PC-9 (cell line): ENCODE results near the gene TSPOAP1. TPM values are rescaled to one million over a fixed set of nuclear protein-coding genes. Genes with fewer than 3 reads are reported as not detected.

Experiments
- BruUV-seq: library from RNA; stranded (reverse); fragments of 400-500 nt; replicated peaks from 2 replicates; lab custom pipeline; 2021; lab: Mats Ljungman, UMichigan
- CTCF ChIA-PET: fragments of 300-600 bp; sonication (Branson Sonifier 250); formaldehyde crosslinking; loops from one replicate; lab custom pipeline; 2022; ENCODE audit warnings: antibody characterized with exemption; lab: Charles Lee
- POLR2A ChIA-PET: fragments of 300-600 bp; sonication (Branson Sonifier 250); formaldehyde crosslinking; loops from one replicate; lab custom pipeline; 2022; ENCODE audit warnings: antibody characterized with exemption; ENCODE audit not compliant: unreplicated experiment; lab: Charles Lee
- DNase-seq, 2 experiments: peaks; one replicate each; pipeline versions ENCODE4 v3.0.0 to v3.0.0-alpha.2; 2015 to 2022; ENCODE audit warnings: mixed read lengths in 1 of 2
- H2AFZ ChIP-seq: fragments of 200-600 bp; sonication (generic); 2 replicates; pipeline ENCODE4 v1.8.1; 2017; ENCODE audit warnings: antibody characterized with exemption
- H3F3A ChIP-seq: fragments of 200-600 bp; sonication (generic); 2 replicates; pipeline ENCODE4 v1.8.1; 2017; ENCODE audit warnings: antibody characterized with exemption, mild to moderate bottlenecking, low read depth; ENCODE audit not compliant: insufficient read depth
- H3K27ac ChIP-seq: fragments of 200-600 bp; sonication (generic); 2 replicates; pipeline ENCODE4 v1.6.1; 2016; ENCODE audit warnings: mixed run types
- H3K27me3 ChIP-seq: fragments of 200-600 bp; sonication (generic); 2 replicates; pipeline ENCODE4 v1.6.1; 2016; ENCODE audit warnings: low read depth, mixed run types; ENCODE audit not compliant: insufficient read depth
- H3K36me3 ChIP-seq: fragments of 200-600 bp; sonication (generic); 2 replicates; pipeline ENCODE4 v1.6.1; 2016; ENCODE audit warnings: low read depth, mixed run types
- H3K4me1 ChIP-seq: fragments of 200-600 bp; sonication (generic); replicated peaks from 2 replicates; pipeline ENCODE4 v1.6.1; 2016; ENCODE audit warnings: mixed run types; ENCODE audit not compliant: insufficient read depth
- H3K4me2 ChIP-seq: fragments of 200-600 bp; sonication (generic); 2 replicates; pipeline ENCODE4 v1.6.1; 2017; ENCODE audit warnings: mixed run types
- H3K4me3 ChIP-seq: fragments of 200-600 bp; sonication (generic); 2 replicates; pipeline ENCODE4 v1.6.1; 2016; ENCODE audit warnings: mixed run types
- H3K79me2 ChIP-seq: fragments of 200-600 bp; sonication (generic); 2 replicates; pipeline ENCODE4 v1.6.1; 2017; ENCODE audit warnings: low read depth, mixed run types
- H3K9me2 ChIP-seq: fragments of 200-600 bp; sonication (generic); 2 replicates; pipeline ENCODE4 v1.8.1; 2017; ENCODE audit warnings: mild to moderate bottlenecking; ENCODE audit not compliant: insufficient read depth
- H3K9me3 ChIP-seq: fragments of 200-600 bp; sonication (generic); 2 replicates; pipeline ENCODE4 v1.8.1; 2016; ENCODE audit warnings: low read depth; ENCODE audit not compliant: insufficient read depth
- H4K20me1 ChIP-seq: fragments of 200-600 bp; sonication (generic); 2 replicates; pipeline ENCODE4 v1.8.1; 2017; ENCODE audit not compliant: insufficient read depth
- CTCF ChIP-seq: fragments of 200-600 bp; sonication (generic); conservative IDR thresholded peaks from 2 replicates; pipeline ENCODE4 v1.6.1; 2017; ENCODE audit warnings: mixed run types, antibody characterized with exemption, mild to moderate bottlenecking, moderate library complexity
- EZH2 ChIP-seq: fragments of 200-600 bp; sonication (generic); IDR thresholded peaks from 2 replicates; pipeline ENCODE4 v1.8.0; 2017; ENCODE audit warnings: antibody characterized with exemption, low read depth
- intact Hi-C: fragments of 100-400 bp; cut with micrococcal nuclease; formaldehyde crosslinking; loops from one replicate; pipeline ENCODE4 v1.10.0; 2022; ENCODE audit not compliant: unreplicated experiment
- total RNA-seq: library from RNA; stranded (reverse); gene quantifications from 2 replicates; pipeline ENCODE4 v1.2.3, GENCODE V29; 2021

The TSPOAP1 gene
- total RNA-seq, 1 experiment from 2014 or later, result 0.15 TPM

DNA sequence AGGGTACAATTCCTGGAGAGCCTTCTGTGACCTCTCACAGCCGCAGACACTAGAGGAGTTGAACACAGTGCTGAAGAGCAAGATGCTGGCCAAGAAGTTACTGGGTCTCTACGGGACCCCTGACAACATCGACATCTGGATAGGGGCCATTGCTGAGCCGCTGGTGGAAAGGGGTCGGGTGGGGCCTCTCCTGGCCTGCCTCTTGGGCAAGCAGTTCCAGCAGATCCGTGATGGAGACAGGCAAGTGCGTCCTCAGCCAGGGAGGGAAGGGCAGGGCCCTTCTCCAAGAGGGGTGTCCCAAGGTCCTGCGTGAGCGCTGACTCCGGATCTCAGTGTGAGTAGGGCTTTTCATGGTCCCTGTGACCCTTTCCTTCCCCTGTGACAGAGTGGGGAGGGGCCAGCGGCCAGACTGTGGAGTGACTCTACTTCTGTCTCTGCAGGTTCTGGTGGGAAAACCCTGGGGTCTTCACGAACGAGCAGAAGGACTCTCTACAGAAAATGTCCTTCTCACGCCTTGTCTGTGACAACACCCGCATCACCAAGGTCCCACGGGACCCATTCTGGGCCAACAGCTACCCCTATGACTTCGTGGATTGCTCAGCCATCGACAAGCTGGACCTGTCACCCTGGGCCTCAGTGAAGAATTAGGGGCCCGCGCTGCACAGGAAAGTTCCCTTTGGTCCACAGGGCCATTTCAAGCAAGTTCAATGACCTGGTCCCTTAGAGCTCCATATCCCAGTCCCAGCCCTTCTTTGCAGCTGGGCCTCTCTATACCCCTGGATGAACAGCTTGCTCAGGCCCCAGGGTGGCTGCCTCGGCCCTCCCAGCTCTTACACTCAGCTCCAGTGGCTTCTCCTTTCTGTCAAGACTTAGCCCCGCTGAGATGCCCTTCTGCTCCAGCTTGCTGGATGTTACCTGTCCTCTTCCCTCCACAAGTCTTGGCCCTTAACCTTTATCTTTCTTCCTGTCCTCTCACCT lies 61.0 kb downstream of the TSPOAP1 start:
- H3K27me3 ChIP-seq, result peaks cover 98% of the 10 kb centered on the region
- no TSS peak for BruUV-seq
- DNase-seq, result no peak

GRCh38 chr17:58265902-58266875 lies 62.4 kb downstream of the TSPOAP1 start:
- CTCF ChIA-PET, result no interaction called here
- Histone ChIP-seq H3K27me3 (peaks cover 98% of the 10 kb centered on the region), H3K4me1 (no peaks in the 10 kb centered on the region), H3K4me3 (no peak overlapping the region), H3K27ac (no peak overlapping the region), H3K79me2 (no peaks in the 10 kb centered on the region), H3K4me2 (no peak overlapping the region), H3K9me2 (no peaks in the 10 kb centered on the region), H3K36me3 (no peaks in the 10 kb centered on the region), H2AFZ (no peak overlapping the region), H4K20me1 (0 out of 2 replicates have a peak, but pooled peaks cover 5% of the 10 kb centered on the region), H3K9me3 (no peaks in the 10 kb centered on the region), H3F3A (no peaks in the 10 kb centered on the region)
- BruUV-seq, result no TSS peak
- POLR2A ChIA-PET, result no interaction called here
- DNase-seq, result no peak
- no peak for TF ChIP-seq CTCF
- TF ChIP-seq EZH2, result no peak
- intact Hi-C loops, result no loop called here

More for the DNA sequence above, 61.0 kb downstream of the TSPOAP1 start:
- Histone ChIP-seq H2AFZ (no peak overlapping the region), H3K36me3 (no peaks in the 10 kb centered on the region), H3K79me2 (no peaks in the 10 kb centered on the region), H3K4me1 (no peaks in the 10 kb centered on the region), H3K9me2 (no peaks in the 10 kb centered on the region), H4K20me1 (no peaks in the 10 kb centered on the region), H3F3A (no peaks in the 10 kb centered on the region), H3K27ac (no peak overlapping the region), H3K9me3 (no peaks in the 10 kb centered on the region), H3K4me2 (no peak overlapping the region), H3K4me3 (no peak overlapping the region)
- ChIA-PET CTCF (no interaction called here), POLR2A (interaction anchor here (0.6 kb wide), 1 partner anchor 31 kb away, joined by 5 read pairs; no protein-coding TSS in a partner anchor)
- intact Hi-C loops, result no loop called here
- TF ChIP-seq CTCF (no peak), EZH2 (no peak)

DNA sequence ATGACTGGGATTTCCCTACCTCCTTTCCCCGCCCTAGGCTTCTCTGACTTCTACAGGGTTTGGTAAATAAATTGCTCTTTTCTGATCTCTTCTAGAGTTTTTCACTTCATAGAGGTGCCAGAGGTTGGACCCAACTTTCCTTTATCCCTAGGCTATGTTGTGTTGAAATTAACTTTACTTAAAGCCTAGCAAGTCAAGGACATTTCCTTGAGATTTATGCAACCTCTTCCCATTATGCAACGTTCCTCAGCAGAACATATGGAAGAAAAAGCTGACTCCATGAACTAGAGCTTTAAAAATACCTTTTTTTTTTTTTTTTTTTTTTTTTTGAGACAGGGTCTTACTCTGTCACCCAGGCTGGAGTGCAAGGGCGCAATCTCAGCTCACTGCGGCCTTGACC lies 63.3 kb downstream of the TSPOAP1 start:
- Histone ChIP-seq H3K4me2 (no peak overlapping the region), H3K4me1 (no peaks in the 10 kb centered on the region), H3K9me3 (no peaks in the 10 kb centered on the region), H3K79me2 (no peaks in the 10 kb centered on the region), H3K4me3 (no peak overlapping the region), H3K9me2 (no peaks in the 10 kb centered on the region), H3F3A (no peaks in the 10 kb centered on the region), H3K36me3 (no peaks in the 10 kb centered on the region), H3K27me3 (peaks cover 98% of the 10 kb centered on the region), H4K20me1 (0 out of 2 replicates have a peak, but pooled peaks cover 5% of the 10 kb centered on the region), H2AFZ (no peak overlapping the region), H3K27ac (no peak overlapping the region)
- TF ChIP-seq EZH2 (no peak), CTCF (no peak)
- POLR2A ChIA-PET, result no interaction called here
- no TSS peak for BruUV-seq
- intact Hi-C loops, result no loop called here
- no peak for DNase-seq
- CTCF ChIA-PET, result no interaction called here
